Measurements from ENCODE around the gene SERPINB3.
"Not testable (repeated sequence)": the region's sequence is repeated elsewhere in the genome, so short reads cannot be mapped to it uniquely, and the experiment has no call there.

SERPINB3 gene

GRCh38 chr18:63644694-63645093, 17.0 kb downstream of the SERPINB3 start:
- DNase-seq: not testable (repeated sequence)

GRCh38 chr18:63644142-63644541, 17.6 kb downstream of the SERPINB3 start, which contains the start of gene SERPINB4:
TSS of gene SERPINB4 (minus strand) at chr18:63644256. CDS start at chr18:63643577, 679 bp downstream.
- not testable (repeated sequence) for DNase-seq

GRCh38 chr18:63642668-63643356, 18.9 kb downstream of the SERPINB3 start:
- DNase-seq: not testable (repeated sequence)

GRCh38 chr18:63641157-63641680, 20.5 kb downstream of the SERPINB3 start:
- DNase-seq: not testable (repeated sequence)

- no peak for DNase-seq
Measured at GRCh38 chr18:63637703-63638102, 24.0 kb downstream of the SERPINB3 start.

- DNase-seq: no peak
Measured at GRCh38 chr18:63627819-63628218, 33.9 kb downstream of the SERPINB3 start.

GRCh38 chr18:63626431-63626830, 35.3 kb downstream of the SERPINB3 start:
- DNase-seq: no peak

GRCh38 chr18:63624863-63625262, 36.8 kb downstream of the SERPINB3 start:
- DNase-seq: no peak

- DNase-seq: no peak
Measured at GRCh38 chr18:63619661-63620060, 42.0 kb downstream of the SERPINB3 start.

GRCh38 chr18:63617915-63618234, 43.8 kb downstream of the SERPINB3 start:
- DNase-seq: no peak

GRCh38 chr18:63617049-63617914, 44.4 kb downstream of the SERPINB3 start:
- no peak for DNase-seq

GRCh38 chr18:63613420-63613819, 48.3 kb downstream of the SERPINB3 start:
- DNase-seq: no peak

GRCh38 chr18:63606526-63606925, 55.2 kb downstream of the SERPINB3 start:
- no peak for DNase-seq
